ENCODE measurements around the gene SLC7A5. TPM values are rescaled to one million over a fixed set of nuclear protein-coding genes. Genes with fewer than 3 reads are reported as not detected.

SLC7A5 gene
- total and polyA plus RNA-seq, 2 of the 4 experiments (the other 2 are of a cell fraction), result 11.3 to 101 TPM

- no peak for TF ChIP-seq CEBPB (IDR thresholded peaks at IDR 0.05; ENCODE audit: low read depth, low read length)
Measured at GRCh38 chr16:87881324-87882200, 12.3 kb upstream of the SLC7A5 start (continued).

- CTCF ChIA-PET, result no interaction called here
- Histone ChIP-seq H3K4me1 (ENCODE audit: control insufficient read depth, insufficient read depth, low read length) (no peaks in the 10 kb centered on the region), H3K4me2 (ENCODE audit: low read depth, low read length) (no peak overlapping the region), H4K8ac (ENCODE audit: low read depth in 2 of 2, low read length in 2 of 2) (no peak overlapping the region), H3K79me1 (ENCODE audit: low read depth in 1 of 2, low read length in 2 of 2) (no peaks in the 10 kb centered on the region), H3K27me3 (ENCODE audit: control insufficient read depth, insufficient read depth, low read length) (peaks cover 23% of the 10 kb centered on the region), H4K5ac (ENCODE audit: low read depth, low read length) (no peak overlapping the region), H2BK120ac (ENCODE audit: low read depth, low read length) (no peak overlapping the region), H4K91ac (ENCODE audit: insufficient read depth, low read depth, low read length) (no peak overlapping the region), H3K4ac (ENCODE audit: low read depth, low read length) (no peak overlapping the region), H3K4me3 (ENCODE audit: insufficient read depth, low read depth, low read length) (no peak overlapping the region), H3K9me1 (ENCODE audit: insufficient read depth, low read length) (no peaks in the 10 kb centered on the region), H2AK5ac (ENCODE audit: low read depth, low read length) (no peak overlapping the region), H2AFZ (replicated peaks; ENCODE audit: low read length, poor library complexity) (no peak overlapping the region), H4K20me1 (ENCODE audit: insufficient read depth, low read length) (no peaks in the 10 kb centered on the region), H2AK9ac (replicated peaks; ENCODE audit: low read depth, low read length, poor library complexity) (no peak overlapping the region), H3K9ac (ENCODE audit: low read depth, low read length) (no peak overlapping the region), H3K23ac (ENCODE audit: low read depth, low read length) (no peak overlapping the region), H3K36me3 (ENCODE audit: control insufficient read depth, insufficient read depth, low read length) (no peaks in the 10 kb centered on the region), H2BK20ac (ENCODE audit: low read depth, low read length) (no peak overlapping the region), H3K56ac (ENCODE audit: extremely low read depth, insufficient read depth, low read length) (no peak overlapping the region), H3K14ac (replicated peaks; ENCODE audit: low read depth, low read length) (no peak overlapping the region), H3K18ac (ENCODE audit: low read depth, low read length) (no peak overlapping the region), H2BK15ac (ENCODE audit: low read depth, low read length) (no peak overlapping the region), H2BK5ac (ENCODE audit: low read depth, low read length, poor library complexity, severe bottlenecking) (no peak overlapping the region), H3K9me3 (ENCODE audit: control insufficient read depth, insufficient read depth, low read length) (no peaks in the 10 kb centered on the region), H3K27ac (ENCODE audit: insufficient read depth, low read length) (no peak overlapping the region)
- in situ Hi-C loops (cut with MboI; ENCODE audit: low sequenced_read_pairs), result no loop called here
- no peak for ATAC-seq (ENCODE audit: low read depth)
- dilution Hi-C loops (cut with HindIII; ENCODE audit: low sequenced_read_pairs, unreplicated experiment), result no loop called here
- no TSS peak for BruUV-seq (replicated peaks)
- intact Hi-C loops (cut with micrococcal nuclease), result no loop called here
- DNase-seq, result no peak
- POLR2A ChIA-PET (ENCODE audit: unreplicated experiment), result no interaction called here
- 58% methylated on average over 8 of the region's 17 CpGs; no CpG with 5 or more reads in 1 of the 2 experiments for WGBS, 2 experiments (ENCODE audit: extremely low coverage in 2 of 2, insufficient read length in 1 of 2)
- no peak for TF ChIP-seq MAZ (IDR thresholded peaks at IDR 0.05; ENCODE audit: borderline replicate concordance, low read depth, low read length)
- TF ChIP-seq SMC3 (IDR thresholded peaks at IDR 0.05; ENCODE audit: low read depth, low read length), result no peak
- TF ChIP-seq FOS (IDR thresholded peaks at IDR 0.05; ENCODE audit: low read depth, low read length), result no peak
- no peak for TF ChIP-seq MXI1 (IDR thresholded peaks at IDR 0.05; ENCODE audit: borderline replicate concordance, low read depth, low read length)
- no peak for TF ChIP-seq MAFK (IDR thresholded peaks at IDR 0.05; ENCODE audit: low read depth, low read length)
- no peak for TF ChIP-seq CHD1 (IDR thresholded peaks at IDR 0.05; ENCODE audit: low read depth, low read length)
- no peak for TF ChIP-seq NFE2L2 (IDR thresholded peaks at IDR 0.05; ENCODE audit: low read depth, low read length)
- no peak for TF ChIP-seq BHLHE40 (IDR thresholded peaks at IDR 0.05; ENCODE audit: low read depth, low read length)
- TF ChIP-seq, protein P1, sequence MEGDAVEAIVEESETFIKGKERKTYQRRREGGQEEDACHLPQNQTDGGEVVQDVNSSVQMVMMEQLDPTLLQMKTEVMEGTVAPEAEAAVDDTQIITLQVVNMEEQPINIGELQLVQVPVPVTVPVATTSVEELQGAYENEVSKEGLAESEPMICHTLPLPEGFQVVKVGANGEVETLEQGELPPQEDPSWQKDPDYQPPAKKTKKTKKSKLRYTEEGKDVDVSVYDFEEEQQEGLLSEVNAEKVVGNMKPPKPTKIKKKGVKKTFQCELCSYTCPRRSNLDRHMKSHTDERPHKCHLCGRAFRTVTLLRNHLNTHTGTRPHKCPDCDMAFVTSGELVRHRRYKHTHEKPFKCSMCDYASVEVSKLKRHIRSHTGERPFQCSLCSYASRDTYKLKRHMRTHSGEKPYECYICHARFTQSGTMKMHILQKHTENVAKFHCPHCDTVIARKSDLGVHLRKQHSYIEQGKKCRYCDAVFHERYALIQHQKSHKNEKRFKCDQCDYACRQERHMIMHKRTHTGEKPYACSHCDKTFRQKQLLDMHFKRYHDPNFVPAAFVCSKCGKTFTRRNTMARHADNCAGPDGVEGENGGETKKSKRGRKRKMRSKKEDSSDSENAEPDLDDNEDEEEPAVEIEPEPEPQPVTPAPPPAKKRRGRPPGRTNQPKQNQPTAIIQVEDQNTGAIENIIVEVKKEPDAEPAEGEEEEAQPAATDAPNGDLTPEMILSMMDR (conservative IDR thresholded peaks at IDR 0.05; ENCODE audit: low read depth, low read length), result no peak
- no peak for TF ChIP-seq USF2 (IDR thresholded peaks at IDR 0.05; ENCODE audit: low read depth, low read length)
- TF ChIP-seq, protein P2, sequence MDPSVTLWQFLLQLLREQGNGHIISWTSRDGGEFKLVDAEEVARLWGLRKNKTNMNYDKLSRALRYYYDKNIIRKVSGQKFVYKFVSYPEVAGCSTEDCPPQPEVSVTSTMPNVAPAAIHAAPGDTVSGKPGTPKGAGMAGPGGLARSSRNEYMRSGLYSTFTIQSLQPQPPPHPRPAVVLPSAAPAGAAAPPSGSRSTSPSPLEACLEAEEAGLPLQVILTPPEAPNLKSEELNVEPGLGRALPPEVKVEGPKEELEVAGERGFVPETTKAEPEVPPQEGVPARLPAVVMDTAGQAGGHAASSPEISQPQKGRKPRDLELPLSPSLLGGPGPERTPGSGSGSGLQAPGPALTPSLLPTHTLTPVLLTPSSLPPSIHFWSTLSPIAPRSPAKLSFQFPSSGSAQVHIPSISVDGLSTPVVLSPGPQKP (IDR thresholded peaks at IDR 0.05; ENCODE audit: borderline replicate concordance, low read depth, low read length), result no peak
Measured at GRCh38 chr16:87880117-87880696, 10.9 kb upstream of the SLC7A5 start.
